Heart right ventricle (tissue), 16 donors: Measurements from ENCODE around the gene BTBD9. TPM values are rescaled to one million over a fixed set of nuclear protein-coding genes. Genes with fewer than 3 reads are reported as not detected.
A peak's percentile ranks its signal among the peaks of the same experiment; 100 is the strongest.

Source experiments
- ATAC-seq, 8 donors: fragments of 200-7000 bp; cut with Tn5 transposase; one replicate each; pipeline ENCODE4 v1.9.1; 2020; ENCODE audit warnings: mild to moderate bottlenecking in 8 of 8, moderate library complexity in 8 of 8, moderate number of reproducible peaks in 1 of 8
- DNase-seq, 2 donors: peaks; one replicate each; pipeline ENCODE4 v3.0.0-alpha.2; 2020
- H3K27ac ChIP-seq, 10 donors: fragments of 200-600 bp; sonication (generic) in 2 of 10; one replicate each; pipeline versions ENCODE4 v1.5.0 to v1.8.0; 2020 to 2022; ENCODE audit warnings: mild to moderate bottlenecking in 3 of 10
- H3K27me3 ChIP-seq, 7 donors: fragments of 200-600 bp; one replicate each; pipeline ENCODE4 v1.8.0; 2021 to 2022; ENCODE audit warnings: mild to moderate bottlenecking in 2 of 7
- H3K36me3 ChIP-seq, 9 donors: fragments of 200-600 bp; sonication (generic) in 1 of 9; one replicate each; pipeline versions ENCODE4 v1.5.0 to v1.8.0; 2020 to 2022; ENCODE audit warnings: mild to moderate bottlenecking in 2 of 9
- H3K4me1 ChIP-seq, 9 donors: fragments of 200-600 bp; sonication (generic) in 1 of 9; one replicate each; pipeline versions ENCODE4 v1.5.0 to v1.8.0; 2020 to 2022; ENCODE audit warnings: mild to moderate bottlenecking in 4 of 9
- H3K4me3 ChIP-seq, 10 donors: fragments of 200-600 bp; sonication (generic) in 2 of 10; one replicate each; pipeline versions ENCODE4 v1.5.0 to v1.8.0; 2020 to 2022; ENCODE audit warnings: mild to moderate bottlenecking in 7 of 10, moderate library complexity in 2 of 10
- H3K9me3 ChIP-seq, 11 donors: fragments of 200-600 bp in 10 of 11; sonication (generic) in 2 of 11; one replicate each; pipeline versions ENCODE4 v1.5.0 to v1.8.0; 2013 to 2022; ENCODE audit warnings: mild to moderate bottlenecking in 2 of 11, control low read depth in 1 of 11, moderate library complexity in 1 of 11
- WGBS, 2 donors: extraction: QIAGEN DNeasy Blood & Tissue Kit; methylation state at CpG; one replicate each; pipeline ENCODE4 v1.1.7; 2013; ENCODE audit warnings: inconsistent platforms in 1 of 2; 5-methylcytosine and 5-hydroxymethylcytosine counted together
- intact Hi-C, 10 donors: fragments of 100-400 bp; cut with DNase I; formaldehyde crosslinking; loops; one replicate each; pipeline versions ENCODE4 v1.11.1 to v1.14.2; 2022
- polyA plus RNA-seq, 2 donors: library from polyadenylated mRNA; stranded (reverse); fragments of 200-250 nt; gene quantifications; one replicate each; pipeline ENCODE4 v1.2.3, GENCODE V29; 2013
- total RNA-seq, 10 donors: library from RNA; stranded (reverse); fragmentation: NEBNext Ultra II Directional in 3 of 10; extraction: Animal tissue kit (Norgen Biotek cat#: 25700) in 3 of 10; gene quantifications; one replicate each; pipeline versions ENCODE4 v1.2.1 to v1.2.4, GENCODE V29; 2021 to 2023
- TF ChIP-seq, protein P1 (sequence below), 9 donors: fragments of 200-600 bp; sonication (generic) in 2 of 9; IDR thresholded peaks; one replicate each; pipeline versions ENCODE4 v1.5.0 to v1.8.0; 2021 to 2022; ENCODE audit warnings: antibody characterized with exemption in 9 of 9, mild to moderate bottlenecking in 5 of 9, moderate library complexity in 1 of 9
- donor health status: Arrhythmogenic right ventricular cardiomyopathy.
- donor health status: ischemic (EF 13 %, LVEDD 7.1; RV severe dilation, severe dysfunction).
- donor health status: healthy with polysubstance abuse.
- donor health status: DM: no; HTN: yes; CAD: no.
- donor health status: DM: no; HTN: no; CAD: no.
- donor health status: ischemic (EF 25% LVEDD 6.9; RV normal size, moderate dysfunction).
- donor health status: ischemic (EF 25% LVEDD 5.7; RV mildly dilated, moderate dysfunction).
- donor health status: healthy.
- donor health status: DM: yes; HTN: yes; CAD: no.
- donor health status: Ischemic cardiomyopathy.
- donor health status: ischemic (EF 35%, LVEDD 5.7; RV mildly dilated, moderate dysfunction).
- donor health status: nonischemic (EF 11% LVEDD 7.7; RV severe dilation, severe dysfunction).
- donor health status: DM: yes; HTN: yes; CAD: no.
- donor health status: PGD.
- donor health status: ischemic (EF 29% LVEDD 5.4; RV normal size, mild dysfunction).
- donor health status: nonischemic (EF 23%, LVEDD 6.1; RV moderate dilation, normal function).

Gene BTBD9
- total and polyA plus RNA-seq, 12 donors = 4.2 to 27.7 (median 18.3) TPM

DNA sequence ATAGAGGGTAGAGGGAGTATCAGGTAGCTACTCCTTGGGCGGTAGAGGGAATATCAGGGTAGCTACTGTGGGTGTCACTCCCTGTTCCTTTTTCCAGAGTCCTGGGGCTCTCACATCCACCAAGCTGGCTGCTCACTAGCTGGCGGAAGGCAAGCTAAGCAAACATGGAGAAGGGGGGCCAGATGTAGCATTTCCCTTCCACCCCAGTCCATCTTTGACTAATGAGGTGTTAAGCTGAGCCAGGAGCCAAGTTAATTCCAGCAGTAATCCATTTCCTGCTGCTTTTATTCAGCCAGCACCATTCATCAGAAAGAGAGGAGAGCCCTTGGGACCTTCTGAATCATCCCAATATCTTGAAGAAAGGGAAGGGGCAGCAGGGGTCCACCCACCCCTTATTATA is 490.2 kb downstream of the BTBD9 start:
- TF ChIP-seq, protein P1, sequence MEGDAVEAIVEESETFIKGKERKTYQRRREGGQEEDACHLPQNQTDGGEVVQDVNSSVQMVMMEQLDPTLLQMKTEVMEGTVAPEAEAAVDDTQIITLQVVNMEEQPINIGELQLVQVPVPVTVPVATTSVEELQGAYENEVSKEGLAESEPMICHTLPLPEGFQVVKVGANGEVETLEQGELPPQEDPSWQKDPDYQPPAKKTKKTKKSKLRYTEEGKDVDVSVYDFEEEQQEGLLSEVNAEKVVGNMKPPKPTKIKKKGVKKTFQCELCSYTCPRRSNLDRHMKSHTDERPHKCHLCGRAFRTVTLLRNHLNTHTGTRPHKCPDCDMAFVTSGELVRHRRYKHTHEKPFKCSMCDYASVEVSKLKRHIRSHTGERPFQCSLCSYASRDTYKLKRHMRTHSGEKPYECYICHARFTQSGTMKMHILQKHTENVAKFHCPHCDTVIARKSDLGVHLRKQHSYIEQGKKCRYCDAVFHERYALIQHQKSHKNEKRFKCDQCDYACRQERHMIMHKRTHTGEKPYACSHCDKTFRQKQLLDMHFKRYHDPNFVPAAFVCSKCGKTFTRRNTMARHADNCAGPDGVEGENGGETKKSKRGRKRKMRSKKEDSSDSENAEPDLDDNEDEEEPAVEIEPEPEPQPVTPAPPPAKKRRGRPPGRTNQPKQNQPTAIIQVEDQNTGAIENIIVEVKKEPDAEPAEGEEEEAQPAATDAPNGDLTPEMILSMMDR (IDR thresholded peaks at IDR 0.05) = no peak
- DNase-seq (no peak), ATAC-seq (peak in 2 of 8 donors; percentile 15 to 33)
- Histone ChIP-seq H3K4me1 (peaks cover 0 to 32% (median 6%) of the 10 kb centered on the region in 9 donors), H3K4me3 (no peak overlapping the region), H3K36me3 (peaks cover 0 to 59% (median 12%) of the 10 kb centered on the region in 9 donors), H3K27me3 (no peaks in the 10 kb centered on the region), H3K27ac (no peak overlapping the region), H3K9me3 (no peaks in the 10 kb centered on the region)
- intact Hi-C loops = no loop called here
- 82 to 91% methylated on average over 2 of the region's 2 CpGs for WGBS, 2 donors

DNA sequence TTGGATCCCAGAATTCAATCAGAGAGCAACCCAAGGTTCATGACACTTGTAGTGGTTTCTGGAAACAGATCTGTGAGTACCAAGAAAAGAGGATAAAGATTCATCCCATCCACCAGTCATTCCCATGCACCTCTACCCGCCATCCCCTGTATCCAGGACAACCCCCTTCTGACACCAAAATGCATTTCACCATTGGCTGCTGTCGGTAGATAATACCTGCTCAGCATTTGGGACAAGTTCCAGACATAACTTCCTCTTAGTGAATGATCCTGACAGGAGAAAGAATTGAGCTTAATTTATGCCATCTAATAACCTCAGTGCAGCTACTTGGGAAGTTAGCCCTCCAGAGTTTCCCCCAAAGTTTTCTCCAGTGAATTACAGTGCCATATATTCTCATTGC is 491.1 kb downstream of the BTBD9 start:
- Histone ChIP-seq H3K27me3 (no peaks in the 10 kb centered on the region), H3K36me3 (peaks cover 0 to 53% (median 12%) of the 10 kb centered on the region in 9 donors), H3K4me1 (peaks cover 0 to 31% (median 6%) of the 10 kb centered on the region in 9 donors), H3K27ac (no peak overlapping the region), H3K4me3 (no peak overlapping the region), H3K9me3 (no peaks in the 10 kb centered on the region)
- TF ChIP-seq, protein P1 (IDR thresholded peaks at IDR 0.05) = no peak
- WGBS, 2 donors = 76 to 82% methylated on average over 2 of the region's 2 CpGs
- intact Hi-C loops = no loop called here
- DNase-seq (no peak), ATAC-seq (no peak)

DNA sequence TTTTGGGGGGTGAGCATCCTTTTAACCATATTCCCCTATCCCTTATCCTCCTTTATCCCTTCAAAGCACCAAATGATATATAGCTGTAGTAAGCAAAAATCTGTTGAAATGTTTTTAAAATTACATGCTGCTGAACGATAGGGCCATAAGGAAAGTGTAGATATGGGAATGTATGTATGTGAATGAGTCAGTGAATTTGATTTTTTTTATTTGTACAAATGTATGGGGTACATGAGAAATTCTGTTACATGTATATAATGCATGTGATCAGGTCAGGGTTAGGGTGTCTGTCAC is 493.0 kb downstream of the BTBD9 start:
- H3K27me3 ChIP-seq = no peaks in the 10 kb centered on the region
- 80 to 86% methylated on average over 1 of the region's 1 CpG for WGBS, 2 donors
- H3K9me3 ChIP-seq = no peaks in the 10 kb centered on the region
- TF ChIP-seq, protein P1 (IDR thresholded peaks at IDR 0.05) = no peak
- H3K36me3 ChIP-seq = peaks cover 0 to 34% (median 0%) of the 10 kb centered on the region in 9 donors
- no peak overlapping the region for H3K27ac ChIP-seq
- H3K4me3 ChIP-seq = no peak overlapping the region
- intact Hi-C loops = no loop called here
- no peak for ATAC-seq
- peaks cover 0 to 40% (median 6%) of the 10 kb centered on the region in 9 donors for H3K4me1 ChIP-seq
- no peak for DNase-seq

DNA sequence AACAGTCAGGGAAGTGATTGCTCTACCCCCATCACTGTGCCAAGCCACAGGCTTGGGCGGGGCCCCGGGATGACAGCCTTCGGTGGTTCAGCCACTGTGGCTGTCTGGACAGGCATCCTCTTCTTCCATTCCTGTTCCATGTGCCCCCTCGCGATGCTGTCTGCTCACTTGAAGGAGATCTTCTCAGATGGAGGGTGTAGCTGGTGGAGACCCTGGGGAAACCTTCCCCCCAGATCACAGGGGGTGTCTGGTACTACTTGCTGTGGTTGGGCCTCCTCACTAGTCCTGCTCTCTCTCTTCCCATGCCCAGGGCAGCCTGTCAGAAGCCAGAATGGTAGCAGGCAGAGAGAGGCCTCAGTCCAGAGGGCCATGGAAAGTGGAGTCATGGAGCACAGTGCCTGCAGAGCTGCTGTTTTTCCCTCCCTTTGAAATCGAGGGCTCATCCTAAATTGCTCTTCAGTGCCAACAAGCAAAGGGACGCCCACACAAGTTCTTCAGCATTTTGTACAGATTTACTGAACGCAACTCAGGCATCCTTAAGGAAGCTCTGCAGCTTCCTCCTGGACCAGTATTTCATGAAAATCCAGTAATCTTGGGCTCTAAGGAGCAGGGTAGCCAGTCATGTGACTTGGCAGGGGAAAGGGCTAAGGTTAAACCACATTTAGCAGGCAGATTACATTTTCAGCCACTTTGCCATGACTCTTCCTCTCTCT is 493.6 kb downstream of the BTBD9 start:
- DNase-seq = no peak
- Histone ChIP-seq H3K36me3 (peaks cover 0 to 31% (median 0%) of the 10 kb centered on the region in 9 donors), H3K27ac (no peak overlapping the region), H3K27me3 (no peaks in the 10 kb centered on the region), H3K9me3 (no peaks in the 10 kb centered on the region), H3K4me1 (peaks cover 0 to 44% (median 6%) of the 10 kb centered on the region in 9 donors), H3K4me3 (no peak overlapping the region)
- ATAC-seq = no peak
- intact Hi-C loops = no loop called here
- TF ChIP-seq, protein P1 (IDR thresholded peaks at IDR 0.05) = no peak
- 84 to 90% methylated on average over 8 of the region's 8 CpGs for WGBS, 2 donors
